HepG2 (cell line): ENCODE data around the gene IFI35. TPM values are rescaled to one million over a fixed set of nuclear protein-coding genes. Genes with fewer than 3 reads are reported as not detected.

ENCODE experiments used
- CBX5 ChIP-seq: sonication (generic); formaldehyde crosslinking; IDR thresholded peaks from 2 replicates; pipeline ENCODE4 v1.4.0; 2020; ENCODE audit warnings: missing genetic modification reagents, borderline replicate concordance
- CEBPB ChIP-seq: IDR thresholded peaks from 2 replicates; pipeline ENCODE4 v1.6.1; 2011; ENCODE audit warnings: low read depth, low read length, improper control_type of control experiment, borderline replicate concordance
- CEBPZ ChIP-seq: IDR thresholded peaks from 2 replicates; pipeline ENCODE4 v1.6.1; 2012; ENCODE audit warnings: low read length, improper control_type of control experiment
- E2F5 ChIP-seq: sonication (generic); formaldehyde crosslinking; conservative IDR thresholded peaks from 2 replicates; pipeline ENCODE4 v1.4.0; 2020; ENCODE audit warnings: missing genetic modification reagents
- FLYWCH1 ChIP-seq: sonication (generic); formaldehyde crosslinking; IDR thresholded peaks from 2 replicates; pipeline ENCODE4 v1.8.1; 2023; ENCODE audit warnings: mild to moderate bottlenecking, missing genetic modification reagents
- HNF4A ChIP-seq: sonication (generic); formaldehyde crosslinking; IDR thresholded peaks from 2 replicates; pipeline ENCODE4 v1.4.0; 2020; ENCODE audit warnings: missing genetic modification reagents
- NFE2 ChIP-seq: sonication (generic); formaldehyde crosslinking; IDR thresholded peaks from 2 replicates; pipeline ENCODE4 v1.4.0; 2020; ENCODE audit warnings: missing genetic modification reagents
- PITX1 ChIP-seq: sonication (generic); formaldehyde crosslinking; IDR thresholded peaks from 2 replicates; pipeline ENCODE4 v1.5.1; 2020; ENCODE audit warnings: mild to moderate bottlenecking, missing genetic modification reagents
- RELA ChIP-seq: sonication (generic); formaldehyde crosslinking; IDR thresholded peaks from 2 replicates; pipeline ENCODE4 v1.4.0; 2020; ENCODE audit warnings: missing genetic modification reagents
- THYN1 ChIP-seq: sonication (generic); formaldehyde crosslinking; IDR thresholded peaks from 2 replicates; pipeline ENCODE4 v1.8.1; 2023; ENCODE audit warnings: low read depth, mild to moderate bottlenecking, moderate library complexity, missing genetic modification reagents, borderline replicate concordance
- ZNF678 ChIP-seq: sonication (generic); formaldehyde crosslinking; IDR thresholded peaks from 2 replicates; pipeline ENCODE4 v1.4.0; 2020; ENCODE audit warnings: mild to moderate bottlenecking, missing genetic modification reagents
- polyA plus RNA-seq, 8 experiments: library from polyadenylated mRNA; depleted of rRNA in 3 of 8; stranded (reverse) in 7 of 8; unstranded in 1 of 8; fragments of >200 nt; fragmentation: Illumina TruSeq in 4 of 8; extraction: Trizol in 4 of 8; gene quantifications; 2 replicates each; pipeline versions ENCODE4 v1.2.1 to v1.2.3, GENCODE V29; 2011 to 2016; ENCODE audit warnings: low read depth in 4 of 8, missing spikeins in 1 of 8, mixed read lengths in 1 of 8; ENCODE audit not compliant: insufficient read depth in 1 of 8
- total RNA-seq, 5 experiments: library from RNA; depleted of rRNA; stranded (reverse); fragments of >200 nt; fragmentation: Illumina TruSeq; extraction: Trizol; gene quantifications; 2 replicates each; pipeline ENCODE4 v1.2.3, GENCODE V29; 2016; ENCODE audit warnings: low read depth in 1 of 5
- TF ChIP-seq, protein P1 (sequence below): sonication (generic); formaldehyde crosslinking; IDR thresholded peaks from 2 replicates; pipeline ENCODE4 v1.5.1; 2020; ENCODE audit warnings: mild to moderate bottlenecking, missing genetic modification reagents, moderate library complexity
- TF ChIP-seq, protein P2 (sequence below): sonication (generic); formaldehyde crosslinking; conservative IDR thresholded peaks from 2 replicates; pipeline ENCODE4 v1.8.0; 2022; ENCODE audit warnings: low read depth, missing genetic modification reagents
- TF ChIP-seq, protein P3 (sequence below): IDR thresholded peaks from 2 replicates; pipeline ENCODE4 v1.6.1; 2018; ENCODE audit warnings: missing genetic modification reagents
- TF ChIP-seq, protein P4 (sequence below): sonication (generic); formaldehyde crosslinking; conservative IDR thresholded peaks from 2 replicates; pipeline ENCODE4 v1.4.0; 2020; ENCODE audit warnings: missing genetic modification reagents

Gene IFI35
- total and polyA plus RNA-seq, 2 of the 13 experiments (the other 11 are each of a cell fraction or from before 2014, with no cell fraction given) = 28.9 to 38.1 TPM

DNA sequence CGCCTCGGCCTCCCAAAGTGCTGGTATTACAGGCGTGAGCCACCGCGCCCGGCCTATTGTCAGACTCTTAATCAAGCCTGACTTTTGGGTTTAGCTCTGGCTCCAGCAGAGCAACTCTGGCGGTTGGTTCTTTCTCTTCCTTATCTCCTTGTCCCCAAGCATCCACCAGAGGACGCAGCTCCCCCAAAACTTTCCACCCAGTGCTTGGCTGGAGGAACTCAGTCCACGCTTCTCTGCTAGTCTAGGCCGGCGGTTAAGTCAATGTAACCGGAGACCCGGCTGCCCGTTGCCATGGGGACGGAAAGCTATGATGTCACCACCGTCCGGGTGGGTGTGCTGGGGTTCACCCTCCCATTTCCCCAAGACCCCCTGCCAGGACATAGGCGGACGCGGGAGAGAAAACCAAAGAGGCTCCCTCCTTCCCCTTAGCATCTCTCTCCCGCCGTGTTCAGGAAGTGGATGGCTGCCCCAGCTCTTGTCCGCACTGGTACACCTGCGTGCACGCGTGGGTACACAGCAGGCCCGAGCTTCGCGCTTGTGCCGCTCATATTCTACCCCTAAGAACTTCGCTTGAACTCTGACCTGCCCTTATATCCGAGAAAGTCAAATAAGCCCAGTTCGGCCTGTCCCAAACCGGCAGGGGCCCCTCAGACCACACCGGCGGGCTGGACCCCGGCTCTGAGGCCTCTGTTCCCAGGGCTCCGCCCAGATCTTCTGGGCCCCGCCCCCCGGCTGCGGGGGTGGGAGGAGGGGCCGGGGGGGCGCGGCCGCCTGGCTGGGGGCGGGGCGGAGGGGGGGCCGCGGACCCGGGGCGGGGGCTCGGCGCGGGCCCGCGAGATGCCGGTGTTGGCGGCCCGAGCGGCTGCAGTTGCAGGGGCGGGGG, 18.1 kb downstream of the IFI35 start, which contains the start of gene RND2 (continued):
- TF ChIP-seq, protein P1, sequence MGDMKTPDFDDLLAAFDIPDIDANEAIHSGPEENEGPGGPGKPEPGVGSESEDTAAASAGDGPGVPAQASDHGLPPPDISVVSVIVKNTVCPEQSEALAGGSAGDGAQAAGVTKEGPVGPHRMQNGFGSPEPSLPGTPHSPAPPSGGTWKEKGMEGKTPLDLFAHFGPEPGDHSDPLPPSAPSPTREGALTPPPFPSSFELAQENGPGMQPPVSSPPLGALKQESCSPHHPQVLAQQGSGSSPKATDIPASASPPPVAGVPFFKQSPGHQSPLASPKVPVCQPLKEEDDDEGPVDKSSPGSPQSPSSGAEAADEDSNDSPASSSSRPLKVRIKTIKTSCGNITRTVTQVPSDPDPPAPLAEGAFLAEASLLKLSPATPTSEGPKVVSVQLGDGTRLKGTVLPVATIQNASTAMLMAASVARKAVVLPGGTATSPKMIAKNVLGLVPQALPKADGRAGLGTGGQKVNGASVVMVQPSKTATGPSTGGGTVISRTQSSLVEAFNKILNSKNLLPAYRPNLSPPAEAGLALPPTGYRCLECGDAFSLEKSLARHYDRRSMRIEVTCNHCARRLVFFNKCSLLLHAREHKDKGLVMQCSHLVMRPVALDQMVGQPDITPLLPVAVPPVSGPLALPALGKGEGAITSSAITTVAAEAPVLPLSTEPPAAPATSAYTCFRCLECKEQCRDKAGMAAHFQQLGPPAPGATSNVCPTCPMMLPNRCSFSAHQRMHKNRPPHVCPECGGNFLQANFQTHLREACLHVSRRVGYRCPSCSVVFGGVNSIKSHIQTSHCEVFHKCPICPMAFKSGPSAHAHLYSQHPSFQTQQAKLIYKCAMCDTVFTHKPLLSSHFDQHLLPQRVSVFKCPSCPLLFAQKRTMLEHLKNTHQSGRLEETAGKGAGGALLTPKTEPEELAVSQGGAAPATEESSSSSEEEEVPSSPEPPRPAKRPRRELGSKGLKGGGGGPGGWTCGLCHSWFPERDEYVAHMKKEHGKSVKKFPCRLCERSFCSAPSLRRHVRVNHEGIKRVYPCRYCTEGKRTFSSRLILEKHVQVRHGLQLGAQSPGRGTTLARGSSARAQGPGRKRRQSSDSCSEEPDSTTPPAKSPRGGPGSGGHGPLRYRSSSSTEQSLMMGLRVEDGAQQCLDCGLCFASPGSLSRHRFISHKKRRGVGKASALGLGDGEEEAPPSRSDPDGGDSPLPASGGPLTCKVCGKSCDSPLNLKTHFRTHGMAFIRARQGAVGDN (CRISPR knock-in tag) = peak; percentile 86
- TF ChIP-seq HNF4A (CRISPR knock-in tag) (peak; percentile 19; the same call in 1 of the 2 replicates), NFE2 (CRISPR knock-in tag) (no peak), ZNF678 (CRISPR knock-in tag) (0 out of 2 replicates have a peak, but pooled peaks have one; percentile 41), E2F5 (CRISPR knock-in tag) (no peak), THYN1 (no peak), CEBPB (no peak), FLYWCH1 (no peak), RELA (CRISPR knock-in tag) (peak; percentile 62; the same call in 1 of the 2 replicates), CBX5 (peak; percentile 82), PITX1 (no peak), CEBPZ (no peak)
- TF ChIP-seq, protein P2, sequence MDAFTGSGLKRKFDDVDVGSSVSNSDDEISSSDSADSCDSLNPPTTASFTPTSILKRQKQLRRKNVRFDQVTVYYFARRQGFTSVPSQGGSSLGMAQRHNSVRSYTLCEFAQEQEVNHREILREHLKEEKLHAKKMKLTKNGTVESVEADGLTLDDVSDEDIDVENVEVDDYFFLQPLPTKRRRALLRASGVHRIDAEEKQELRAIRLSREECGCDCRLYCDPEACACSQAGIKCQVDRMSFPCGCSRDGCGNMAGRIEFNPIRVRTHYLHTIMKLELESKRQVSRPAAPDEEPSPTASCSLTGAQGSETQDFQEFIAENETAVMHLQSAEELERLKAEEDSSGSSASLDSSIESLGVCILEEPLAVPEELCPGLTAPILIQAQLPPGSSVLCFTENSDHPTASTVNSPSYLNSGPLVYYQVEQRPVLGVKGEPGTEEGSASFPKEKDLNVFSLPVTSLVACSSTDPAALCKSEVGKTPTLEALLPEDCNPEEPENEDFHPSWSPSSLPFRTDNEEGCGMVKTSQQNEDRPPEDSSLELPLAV = no peak
- TF ChIP-seq, protein P3, sequence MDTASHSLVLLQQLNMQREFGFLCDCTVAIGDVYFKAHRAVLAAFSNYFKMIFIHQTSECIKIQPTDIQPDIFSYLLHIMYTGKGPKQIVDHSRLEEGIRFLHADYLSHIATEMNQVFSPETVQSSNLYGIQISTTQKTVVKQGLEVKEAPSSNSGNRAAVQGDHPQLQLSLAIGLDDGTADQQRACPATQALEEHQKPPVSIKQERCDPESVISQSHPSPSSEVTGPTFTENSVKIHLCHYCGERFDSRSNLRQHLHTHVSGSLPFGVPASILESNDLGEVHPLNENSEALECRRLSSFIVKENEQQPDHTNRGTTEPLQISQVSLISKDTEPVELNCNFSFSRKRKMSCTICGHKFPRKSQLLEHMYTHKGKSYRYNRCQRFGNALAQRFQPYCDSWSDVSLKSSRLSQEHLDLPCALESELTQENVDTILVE (CRISPR knock-in tag) = peak; percentile 70; the same call in 1 of the 2 replicates
- TF ChIP-seq, protein P4, sequence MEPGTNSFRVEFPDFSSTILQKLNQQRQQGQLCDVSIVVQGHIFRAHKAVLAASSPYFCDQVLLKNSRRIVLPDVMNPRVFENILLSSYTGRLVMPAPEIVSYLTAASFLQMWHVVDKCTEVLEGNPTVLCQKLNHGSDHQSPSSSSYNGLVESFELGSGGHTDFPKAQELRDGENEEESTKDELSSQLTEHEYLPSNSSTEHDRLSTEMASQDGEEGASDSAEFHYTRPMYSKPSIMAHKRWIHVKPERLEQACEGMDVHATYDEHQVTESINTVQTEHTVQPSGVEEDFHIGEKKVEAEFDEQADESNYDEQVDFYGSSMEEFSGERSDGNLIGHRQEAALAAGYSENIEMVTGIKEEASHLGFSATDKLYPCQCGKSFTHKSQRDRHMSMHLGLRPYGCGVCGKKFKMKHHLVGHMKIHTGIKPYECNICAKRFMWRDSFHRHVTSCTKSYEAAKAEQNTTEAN (CRISPR knock-in tag) = no peak
